ENCODE data around the gene LINGO1.

LINGO1 gene

GRCh38 chr15:77632534-77633133 lies at the start of gene LINGO1:
TSS of gene LINGO1 (minus strand) at chr15:77632912. CDS start at chr15:77632315, 597 bp downstream.
- DNase-seq, result no peak

DNA sequence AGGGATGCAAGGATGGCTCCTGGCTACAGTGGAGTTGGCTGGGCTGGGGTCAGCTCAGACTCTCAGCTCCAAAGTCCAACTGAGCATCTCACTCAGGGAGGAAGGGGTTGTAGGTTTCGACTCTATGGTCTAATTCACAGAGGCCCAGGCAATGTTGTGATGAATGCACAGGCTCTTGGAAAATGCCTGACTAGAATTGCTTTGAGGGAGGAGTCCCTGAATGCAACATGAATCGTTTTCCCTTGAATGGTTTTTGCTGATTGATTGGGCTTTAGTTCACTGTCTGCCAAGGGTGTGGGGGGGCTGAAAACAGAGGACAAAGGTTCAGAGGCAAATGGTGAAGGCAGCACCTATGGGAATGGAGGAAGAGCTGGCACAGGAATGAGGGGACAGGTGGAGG lies 48.6 kb upstream of the LINGO1 start:
- no peak for DNase-seq

DNA sequence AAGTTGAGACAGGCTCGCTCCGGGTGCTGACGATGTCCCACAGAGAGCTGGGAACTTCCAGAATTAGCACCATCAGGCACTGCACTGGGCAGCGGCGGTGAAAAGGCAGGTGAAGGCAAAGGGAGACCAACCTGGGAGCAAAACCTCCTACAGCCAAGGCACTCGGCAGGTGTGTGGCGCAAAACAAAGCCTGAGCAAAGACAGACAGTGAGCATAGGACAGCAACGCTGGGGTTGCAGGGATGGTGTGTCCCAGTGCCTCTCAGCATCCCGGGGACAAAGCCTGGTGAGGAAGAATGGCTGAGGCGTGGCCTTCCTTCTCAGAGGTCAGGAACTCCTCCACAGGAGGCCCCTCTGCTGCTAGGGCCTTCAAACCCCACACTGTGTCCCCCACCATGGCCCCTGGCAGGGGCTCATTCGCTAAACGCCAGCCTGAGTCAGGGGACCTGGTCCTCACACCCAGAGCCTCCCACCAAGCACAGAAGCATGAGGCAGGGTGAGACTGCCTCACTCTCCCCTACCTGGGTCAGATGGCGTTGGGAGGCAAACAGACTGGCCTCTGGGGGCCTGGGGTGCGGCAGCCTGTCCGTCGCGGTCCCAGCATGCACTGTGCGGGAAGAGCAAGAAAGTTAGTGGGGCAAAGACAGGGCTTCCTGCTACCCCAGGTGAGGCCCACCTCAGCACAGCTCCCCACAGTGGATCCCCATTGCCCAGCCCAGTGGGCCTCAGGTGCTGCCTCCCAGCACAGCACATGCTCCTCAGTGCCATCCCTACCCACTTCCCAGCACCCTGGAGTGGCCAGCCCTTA lies 44.1 kb upstream of the LINGO1 start:
- DNase-seq, result no peak

DNA sequence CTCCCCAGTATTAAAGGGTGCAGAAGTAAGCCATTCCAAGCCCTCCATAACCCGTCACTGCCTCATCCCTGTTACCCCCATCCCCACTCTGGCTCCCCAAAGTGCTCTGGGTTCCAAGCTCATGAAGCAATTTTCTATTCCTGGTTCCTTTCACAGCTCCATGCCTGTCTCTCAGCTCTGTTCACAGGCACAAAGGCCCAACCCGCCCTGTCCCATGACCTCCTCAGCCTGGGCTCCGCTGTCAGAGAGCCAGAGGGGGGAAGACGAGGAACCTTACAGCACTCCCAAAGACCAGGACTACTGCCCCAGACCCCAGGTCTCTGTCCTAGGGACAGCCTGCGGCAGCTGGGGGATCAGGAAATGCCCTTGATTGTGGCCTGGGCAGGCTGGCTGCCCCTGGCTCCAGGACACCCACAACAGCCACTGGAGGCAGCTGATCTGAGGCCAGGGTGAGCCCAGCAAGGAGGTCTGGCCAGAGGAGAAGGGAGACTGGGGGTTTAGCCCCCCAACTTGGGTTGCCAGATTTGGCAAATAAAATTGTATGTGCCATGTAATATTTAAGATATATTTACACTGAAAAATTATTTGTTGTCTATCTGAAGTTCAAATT lies 43.2 kb upstream of the LINGO1 start:
- DNase-seq, result no peak

- no peak for DNase-seq
These were observed 41.6 kb upstream of the LINGO1 start for GRCh38 chr15:77674327-77674726.

GRCh38 chr15:77673866-77674265 lies 41.2 kb upstream of the LINGO1 start:
- no peak for DNase-seq

- DNase-seq, result no peak
These were observed 39.4 kb upstream of the LINGO1 start for GRCh38 chr15:77672135-77672534.

- no peak for DNase-seq
These were observed 38.8 kb upstream of the LINGO1 start for GRCh38 chr15:77671362-77672056.

- no peak for DNase-seq
These were observed 38.0 kb upstream of the LINGO1 start for GRCh38 chr15:77670558-77671361.

GRCh38 chr15:77669896-77670295 lies 37.2 kb upstream of the LINGO1 start:
- DNase-seq, result no peak

DNA sequence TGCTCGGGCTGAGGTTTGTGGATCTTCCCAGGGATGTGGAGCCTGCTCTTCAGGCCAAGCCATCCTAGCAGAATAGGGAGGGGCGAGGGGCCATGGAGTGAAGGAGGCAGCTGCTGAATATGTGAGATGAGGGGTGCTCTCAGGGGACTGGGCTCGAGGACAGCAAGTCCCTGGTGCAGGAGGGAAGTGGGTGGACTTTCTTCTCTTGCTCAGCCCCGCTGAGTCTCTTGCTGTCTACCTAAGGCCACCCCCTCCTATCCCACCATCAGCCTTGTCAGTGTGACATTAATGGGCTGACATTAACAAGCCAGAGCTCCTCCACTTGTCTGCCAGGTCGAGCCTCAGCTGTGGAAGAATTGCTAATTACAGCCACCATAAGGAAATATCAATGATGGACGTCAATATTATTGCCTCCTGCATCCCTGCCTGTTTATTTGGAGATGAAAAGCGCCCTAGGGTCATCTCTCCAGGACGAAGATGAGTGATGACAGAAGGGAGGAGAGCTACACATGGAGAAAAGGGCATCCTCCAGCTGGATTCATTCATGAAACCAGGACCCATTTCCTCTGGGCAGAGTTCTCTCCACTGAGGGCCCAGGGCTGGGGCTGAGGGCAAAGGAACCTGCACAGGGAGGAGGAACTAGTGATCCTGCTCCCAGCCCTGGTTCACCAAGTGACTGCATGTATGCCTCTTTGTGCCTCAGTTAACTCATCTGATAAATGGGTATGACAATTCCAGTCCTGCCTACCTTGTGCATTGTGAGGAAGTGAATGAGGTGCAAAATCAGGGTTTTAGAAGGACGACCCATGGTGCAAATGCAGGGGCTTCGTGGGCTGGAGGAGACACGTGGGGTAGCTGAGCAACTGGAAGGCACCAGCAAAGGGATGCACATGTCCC lies 34.9 kb upstream of the LINGO1 start:
- DNase-seq, result no peak

DNA sequence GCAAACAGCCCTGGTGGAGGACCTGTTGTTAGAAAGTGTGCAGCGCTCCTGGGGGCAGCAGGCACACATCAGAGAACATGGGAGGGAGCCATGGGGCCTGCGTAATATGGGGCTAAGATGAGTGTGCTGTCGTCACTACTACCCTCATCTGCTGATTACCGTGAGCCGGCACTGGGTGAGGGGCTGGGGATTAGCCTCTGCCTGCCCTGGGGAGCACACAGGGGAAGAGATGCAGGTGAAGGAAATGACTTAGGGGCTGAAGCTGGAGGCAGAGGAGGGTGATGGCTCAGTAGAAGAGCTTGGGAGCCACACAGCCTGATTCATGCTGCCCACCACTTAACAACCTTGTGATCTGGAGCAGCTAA lies 33.6 kb upstream of the LINGO1 start:
- DNase-seq, result no peak

DNA sequence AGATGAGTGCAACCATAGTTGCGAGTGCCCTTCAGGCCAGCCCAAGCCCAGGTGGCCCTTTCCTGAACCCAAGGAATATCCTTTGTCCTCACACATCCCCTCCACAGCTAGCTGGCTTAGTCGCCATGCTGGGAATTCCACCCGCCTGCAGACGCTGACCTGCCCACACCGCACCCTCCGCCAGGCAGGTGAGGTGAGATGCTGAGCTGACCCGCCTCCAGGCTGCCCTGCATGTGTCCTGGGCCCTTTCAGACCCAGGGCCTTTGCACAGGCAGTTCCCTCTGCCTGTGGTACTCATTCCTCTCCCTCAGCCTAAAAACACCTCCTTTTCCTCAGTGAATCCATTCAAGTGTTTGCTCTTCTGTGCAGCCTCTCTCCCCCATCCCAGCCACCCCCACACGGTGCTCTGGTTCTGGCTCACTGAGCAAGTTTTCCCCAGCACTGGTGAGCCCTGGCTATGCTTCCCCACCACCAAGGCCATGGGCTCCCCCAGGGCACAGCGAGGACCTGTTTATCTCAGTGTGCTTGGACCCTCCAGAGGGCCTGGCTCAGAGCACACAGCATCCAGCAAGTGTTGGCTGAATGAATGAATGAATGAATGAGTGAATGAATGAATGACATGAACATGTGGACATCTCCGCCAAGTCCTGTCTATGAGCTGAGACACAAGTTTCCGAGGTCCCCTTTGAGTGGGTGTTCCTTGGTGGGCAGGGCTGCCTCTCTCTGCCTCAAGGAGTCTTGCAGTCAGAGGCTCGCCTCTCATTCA lies 33.0 kb upstream of the LINGO1 start:
- no peak for DNase-seq

DNA sequence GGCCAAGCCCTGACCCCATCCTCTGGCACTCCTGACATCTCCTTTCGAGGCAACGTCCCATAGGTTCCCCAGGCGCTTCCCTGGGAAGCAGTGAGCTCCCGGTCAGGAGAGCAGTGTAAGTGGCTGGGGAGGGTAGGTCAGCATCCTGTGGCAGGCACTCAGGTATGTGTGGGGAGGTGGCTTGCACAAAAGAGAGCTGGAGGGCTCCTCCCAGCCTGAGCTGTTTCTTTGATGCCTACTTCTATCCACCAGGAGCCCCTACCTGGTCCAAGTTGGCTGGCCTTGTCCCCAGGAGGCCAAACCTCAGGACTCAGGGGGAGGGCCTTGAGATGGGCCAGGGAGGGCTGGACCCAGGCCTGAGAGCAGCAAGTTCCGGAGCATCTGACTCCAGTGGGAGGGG lies 31.7 kb upstream of the LINGO1 start:
- no peak for DNase-seq

GRCh38 chr15:77663256-77663655 lies 30.5 kb upstream of the LINGO1 start:
- no peak for DNase-seq

GRCh38 chr15:77659350-77660321 lies 26.9 kb upstream of the LINGO1 start:
- DNase-seq, result no peak

- DNase-seq, result no peak
These were observed 25.6 kb upstream of the LINGO1 start for GRCh38 chr15:77658304-77658703.

- DNase-seq, result no peak
These were observed 25.0 kb upstream of the LINGO1 start for GRCh38 chr15:77657634-77658238.

GRCh38 chr15:77656294-77656693 lies 23.6 kb upstream of the LINGO1 start:
- no peak for DNase-seq
